H9 (cell line): ENCODE data around the gene KCNAB3. TPM values are rescaled to one million over a fixed set of nuclear protein-coding genes. Genes with fewer than 3 reads are reported as not detected.

Experiments
- DNase-seq: peaks from one replicate; pipeline ENCODE4 v3.0.0-alpha.2; 2017
- H2AFZ ChIP-seq: one replicate; pipeline ENCODE4 v1.6.1; 2013; ENCODE audit warnings: mild to moderate bottlenecking, low read length, control low read depth, moderate library complexity
- H2AK5ac ChIP-seq: 2 replicates; pipeline ENCODE4 v1.6.1; 2013; ENCODE audit warnings: low read length, control low read depth, mixed read lengths; ENCODE audit not compliant: insufficient read length
- H2BK120ac ChIP-seq: one replicate; pipeline ENCODE4 v1.6.1; 2013; ENCODE audit warnings: low read depth, mild to moderate bottlenecking, low read length, control low read depth, inconsistent platforms; ENCODE audit not compliant: poor library complexity, severe bottlenecking
- H2BK12ac ChIP-seq: 2 replicates; pipeline ENCODE4 v1.6.1; 2013; ENCODE audit warnings: low read length, control low read depth, mixed read lengths, low read depth; ENCODE audit not compliant: insufficient read length
- H2BK15ac ChIP-seq: 2 replicates; pipeline ENCODE4 v1.6.1; 2013; ENCODE audit warnings: low read depth, low read length, control low read depth
- H2BK20ac ChIP-seq: one replicate; pipeline ENCODE4 v1.6.1; 2013; ENCODE audit warnings: low read depth, mild to moderate bottlenecking, low read length, control low read depth, inconsistent platforms; ENCODE audit not compliant: poor library complexity, severe bottlenecking
- H2BK5ac ChIP-seq: 2 replicates; pipeline ENCODE4 v1.6.1; 2013; ENCODE audit warnings: low read length, control low read depth, mixed read lengths; ENCODE audit not compliant: insufficient read length
- H3K14ac ChIP-seq: 2 replicates; pipeline ENCODE4 v1.6.1; 2013; ENCODE audit warnings: low read length, control low read depth; ENCODE audit not compliant: insufficient read depth
- H3K18ac ChIP-seq: 2 replicates; pipeline ENCODE4 v1.6.1; 2013; ENCODE audit warnings: low read depth, mild to moderate bottlenecking, mixed read lengths, low read length, control low read depth; ENCODE audit not compliant: insufficient read length
- H3K23ac ChIP-seq: 2 replicates; pipeline ENCODE4 v1.6.1; 2013; ENCODE audit warnings: low read length, control low read depth, mixed read lengths, low read depth; ENCODE audit not compliant: insufficient read length
- H3K23me2 ChIP-seq: 2 replicates; pipeline ENCODE4 v1.6.1; 2013; ENCODE audit warnings: low read depth, mild to moderate bottlenecking, mixed read lengths, low read length, control low read depth; ENCODE audit not compliant: insufficient read length, poor library complexity, severe bottlenecking
- H3K27ac ChIP-seq: 2 replicates; pipeline ENCODE4 v1.5.1; 2013; ENCODE audit warnings: low read length, control low read depth, mixed read lengths, low read depth; ENCODE audit not compliant: insufficient read length
- H3K27me3 ChIP-seq: 2 replicates; pipeline ENCODE4 v1.6.1; 2013; ENCODE audit warnings: low read length, control low read depth, inconsistent platforms; ENCODE audit not compliant: insufficient read depth
- H3K4ac ChIP-seq: 2 replicates; pipeline ENCODE4 v1.6.1; 2013; ENCODE audit warnings: low read depth, mild to moderate bottlenecking, control low read depth, inconsistent platforms, low read length, moderate library complexity
- H3K4me1 ChIP-seq: 2 replicates; pipeline ENCODE4 v1.6.1; 2013; ENCODE audit warnings: low read length, control low read depth, inconsistent platforms; ENCODE audit not compliant: insufficient read depth
- H3K4me2 ChIP-seq: 2 replicates; pipeline ENCODE4 v1.6.1; 2013; ENCODE audit warnings: low read length, control low read depth, mixed read lengths; ENCODE audit not compliant: insufficient read length, insufficient read depth
- H3K56ac ChIP-seq: 2 replicates; pipeline ENCODE4 v1.6.1; 2013; ENCODE audit warnings: low read depth, mild to moderate bottlenecking, mixed read lengths, low read length, control low read depth; ENCODE audit not compliant: insufficient read length
- H3K79me1 ChIP-seq: 2 replicates; pipeline ENCODE4 v1.6.1; 2013; ENCODE audit warnings: low read depth, mild to moderate bottlenecking, moderate library complexity, low read length, control low read depth, inconsistent platforms; ENCODE audit not compliant: insufficient read depth, poor library complexity, severe bottlenecking
- H3K79me2 ChIP-seq: 2 replicates; pipeline ENCODE4 v1.6.1; 2013; ENCODE audit warnings: low read length, control low read depth, inconsistent platforms; ENCODE audit not compliant: insufficient read depth
- H3K9ac ChIP-seq: 2 replicates; pipeline ENCODE4 v1.6.1; 2013; ENCODE audit warnings: low read length, control low read depth, mixed read lengths; ENCODE audit not compliant: insufficient read length; ENCODE audit errors: extremely low read depth
- H3K9me3 ChIP-seq: one replicate; pipeline ENCODE4 v1.6.1; 2013; ENCODE audit warnings: low read depth, low read length, inconsistent platforms; ENCODE audit not compliant: control insufficient read depth
- H3T11ph ChIP-seq: one replicate; pipeline ENCODE4 v1.6.1; 2013; ENCODE audit warnings: mild to moderate bottlenecking, low read length, control low read depth, inconsistent platforms
- H4K20me1 ChIP-seq: one replicate; pipeline ENCODE4 v1.6.1; 2013; ENCODE audit not compliant: control insufficient read depth, insufficient read length, insufficient read depth
- H4K5ac ChIP-seq: 2 replicates; pipeline ENCODE4 v1.6.1; 2013; ENCODE audit warnings: low read depth, mild to moderate bottlenecking, mixed read lengths, low read length, control low read depth; ENCODE audit not compliant: insufficient read length
- H4K8ac ChIP-seq: replicated peaks from 2 replicates; pipeline ENCODE4 v1.6.1; 2013; ENCODE audit warnings: low read length, control low read depth, mixed read lengths, low read depth; ENCODE audit not compliant: insufficient read length
- H4K91ac ChIP-seq: 2 replicates; pipeline ENCODE4 v1.6.1; 2013; ENCODE audit warnings: low read depth, mild to moderate bottlenecking, moderate library complexity, mixed read lengths, low read length, control low read depth; ENCODE audit not compliant: insufficient read length
- H3K27ac Mint-ChIP-seq, 3 experiments: 2 replicates in 2 of 3; 3 replicates in 1 of 3; pipeline ENCODE4 v1.8.0; 2020 to 2021; ENCODE audit warnings: mixed read lengths in 3 of 3, mild to moderate bottlenecking in 1 of 3, moderate library complexity in 1 of 3
- H3K27me3 Mint-ChIP-seq: 2 replicates; pipeline ENCODE4 v1.8.0; 2021; ENCODE audit warnings: low read depth, mild to moderate bottlenecking, moderate library complexity, mixed read lengths
- H3K36me3 Mint-ChIP-seq, 3 experiments: 2 replicates in 2 of 3; 3 replicates in 1 of 3; pipeline ENCODE4 v1.8.0; 2020 to 2021; ENCODE audit warnings: low read depth in 3 of 3, mixed read lengths in 3 of 3; ENCODE audit not compliant: insufficient read depth in 1 of 3
- H3K4me1 Mint-ChIP-seq, 2 experiments: 2 replicates each; pipeline ENCODE4 v1.8.0; 2020; ENCODE audit warnings: mixed read lengths in 2 of 2
- H3K4me3 Mint-ChIP-seq, 2 experiments: 2 replicates in 1 of 2; 3 replicates in 1 of 2; pipeline ENCODE4 v1.8.0; 2020 to 2021; ENCODE audit warnings: mild to moderate bottlenecking in 2 of 2, mixed read lengths in 2 of 2, moderate library complexity in 1 of 2
- H3K9me3 Mint-ChIP-seq, 2 experiments: 2 replicates in 1 of 2; 3 replicates in 1 of 2; pipeline ENCODE4 v1.8.0; 2020; ENCODE audit warnings: mild to moderate bottlenecking in 2 of 2, mixed read lengths in 2 of 2, moderate library complexity in 1 of 2
- CTCF ChIP-seq: fragments of 200-600 bp; sonication (generic); conservative IDR thresholded peaks from 3 replicates; pipeline ENCODE4 v1.8.0; 2021; ENCODE audit warnings: antibody characterized with exemption, mild to moderate bottlenecking
- WGBS: extraction: QIAGEN DNeasy Blood & Tissue Kit; methylation state at CpG from one replicate; pipeline ENCODE4 v1.1.7; 2013; ENCODE audit warnings: missing lambda C conversion rate, low lambda C conversion rate, mixed read lengths; ENCODE audit not compliant: insufficient read length; ENCODE audit errors: extremely low coverage; 5-methylcytosine and 5-hydroxymethylcytosine counted together
- total RNA-seq: library from RNA; stranded (reverse); gene quantifications from 2 replicates; pipeline ENCODE4 v1.2.1, GENCODE V29; 2021

Gene KCNAB3
- total RNA-seq, 1 experiment from 2014 or later: 6.4 TPM

- no peaks in the 10 kb centered on the region for H3K23me2 ChIP-seq
- H3K9me3 ChIP-seq: no peaks in the 10 kb centered on the region
- H3K27me3 ChIP-seq: no peaks in the 10 kb centered on the region
- no peak overlapping the region for H3T11ph ChIP-seq
- H4K91ac ChIP-seq: no peak overlapping the region
- H3K79me2 ChIP-seq: no peaks in the 10 kb centered on the region
- no peak overlapping the region for H2BK5ac ChIP-seq
- H2BK15ac ChIP-seq: no peak overlapping the region
- H3K4me1 ChIP-seq: no peaks in the 10 kb centered on the region
- Mint-ChIP-seq H3K27ac (no peak overlapping the region; a peak in 1 of 7 replicates), H3K36me3 (peaks cover 11 to 38% (median 32%) of the 10 kb centered on the region in 3 experiments; a peak in 6 of 7 replicates), H3K4me3 (no peak overlapping the region), H3K27me3 (no peaks in the 10 kb centered on the region; the same call in 1 of the 2 replicates), H3K9me3 (no peaks in the 10 kb centered on the region), H3K4me1 (peaks cover 0 to 6% of the 10 kb centered on the region in 2 experiments; a peak in 2 of 4 replicates)
- H3K56ac ChIP-seq: no peak overlapping the region
- no CpG with 5 or more reads among the region's 5 CpGs for WGBS
- H3K4me2 ChIP-seq: no peak overlapping the region
- no peak overlapping the region for H4K5ac ChIP-seq
- no peak overlapping the region for H3K14ac ChIP-seq
- DNase-seq: no peak
- no peak for TF ChIP-seq CTCF
- H2BK12ac ChIP-seq: no peak overlapping the region
- no peak overlapping the region for H2BK20ac ChIP-seq
- no peak overlapping the region for H3K27ac ChIP-seq
- no peak overlapping the region for H4K8ac ChIP-seq
- H4K20me1 ChIP-seq: no peaks in the 10 kb centered on the region
- no peak overlapping the region for H3K18ac ChIP-seq
- H2BK120ac ChIP-seq: no peak overlapping the region
- no peak overlapping the region for H2AK5ac ChIP-seq
- no peak overlapping the region for H3K23ac ChIP-seq
- H3K4ac ChIP-seq: no peak overlapping the region
- H3K9ac ChIP-seq: no peak overlapping the region
- no peak overlapping the region for H2AFZ ChIP-seq
- H3K79me1 ChIP-seq: no peaks in the 10 kb centered on the region
Measured at GRCh38 chr17:7951143-7951792, 21.6 kb upstream of the KCNAB3 start.
